ENCODE data around the gene PPP1R9B.

The PPP1R9B gene

DNA sequence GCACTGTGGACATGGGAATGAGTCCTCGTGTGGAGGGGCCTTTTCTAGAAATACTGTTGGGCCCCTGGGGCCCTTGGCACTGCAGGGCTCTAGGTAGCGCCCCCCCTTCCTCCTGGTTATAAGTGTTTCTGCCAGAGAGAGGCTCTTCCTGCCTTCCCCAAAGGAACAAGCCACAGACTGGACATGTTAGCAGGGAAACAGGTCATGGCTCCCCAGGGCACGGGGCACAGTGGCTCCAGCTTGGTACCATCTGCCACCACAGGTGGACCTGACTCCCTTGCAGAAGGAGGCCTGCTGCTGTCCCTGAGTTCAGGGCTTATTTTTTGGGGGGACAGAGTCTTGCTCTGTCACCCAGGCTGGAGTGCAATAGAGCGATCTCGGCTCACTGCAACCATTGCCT is 46.5 kb downstream of the PPP1R9B start:
- Mint-ChIP-seq H3K4me3 (no peak overlapping the region), H3K4me1 (ENCODE audit: low read depth) (peaks cover under 1% of the 10 kb centered on the region), H3K27ac (no peak overlapping the region), H3K27me3 (no peaks in the 10 kb centered on the region), H3K36me3 (ENCODE audit: low read depth) (peaks cover 74% of the 10 kb centered on the region), H3K9me3 (no peaks in the 10 kb centered on the region)
- intact Hi-C loops (cut with micrococcal nuclease) = no loop called here

DNA sequence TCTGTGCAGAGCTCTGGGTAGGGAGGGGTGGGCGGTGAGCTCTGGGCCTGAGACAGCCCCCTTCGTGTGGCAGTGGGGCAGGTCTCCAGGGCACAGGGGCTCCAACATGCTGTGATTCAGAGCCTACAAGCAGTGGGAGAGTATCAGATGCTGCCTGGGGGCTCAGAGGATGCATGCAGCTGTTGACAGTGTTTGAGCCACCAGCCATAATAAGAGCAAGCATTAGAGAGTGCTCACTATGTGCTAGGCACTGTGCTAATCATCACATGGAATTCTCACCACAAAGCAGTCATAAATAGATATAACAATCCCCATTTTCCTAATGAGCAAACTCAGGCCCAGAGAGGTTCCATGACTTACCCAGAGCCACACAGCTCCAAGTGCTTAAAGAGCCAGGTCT is 47.2 kb downstream of the PPP1R9B start:
- H3K36me3 Mint-ChIP-seq (ENCODE audit: low read depth) = peaks cover 74% of the 10 kb centered on the region
- H3K4me3 Mint-ChIP-seq = no peak overlapping the region
- no peaks in the 10 kb centered on the region for H3K27me3 Mint-ChIP-seq
- H3K9me3 Mint-ChIP-seq = no peaks in the 10 kb centered on the region
- H3K27ac Mint-ChIP-seq = no peak overlapping the region
- peaks cover 5% of the 10 kb centered on the region for H3K4me1 Mint-ChIP-seq (ENCODE audit: low read depth)
- intact Hi-C loops (cut with micrococcal nuclease) = no loop called here

DNA sequence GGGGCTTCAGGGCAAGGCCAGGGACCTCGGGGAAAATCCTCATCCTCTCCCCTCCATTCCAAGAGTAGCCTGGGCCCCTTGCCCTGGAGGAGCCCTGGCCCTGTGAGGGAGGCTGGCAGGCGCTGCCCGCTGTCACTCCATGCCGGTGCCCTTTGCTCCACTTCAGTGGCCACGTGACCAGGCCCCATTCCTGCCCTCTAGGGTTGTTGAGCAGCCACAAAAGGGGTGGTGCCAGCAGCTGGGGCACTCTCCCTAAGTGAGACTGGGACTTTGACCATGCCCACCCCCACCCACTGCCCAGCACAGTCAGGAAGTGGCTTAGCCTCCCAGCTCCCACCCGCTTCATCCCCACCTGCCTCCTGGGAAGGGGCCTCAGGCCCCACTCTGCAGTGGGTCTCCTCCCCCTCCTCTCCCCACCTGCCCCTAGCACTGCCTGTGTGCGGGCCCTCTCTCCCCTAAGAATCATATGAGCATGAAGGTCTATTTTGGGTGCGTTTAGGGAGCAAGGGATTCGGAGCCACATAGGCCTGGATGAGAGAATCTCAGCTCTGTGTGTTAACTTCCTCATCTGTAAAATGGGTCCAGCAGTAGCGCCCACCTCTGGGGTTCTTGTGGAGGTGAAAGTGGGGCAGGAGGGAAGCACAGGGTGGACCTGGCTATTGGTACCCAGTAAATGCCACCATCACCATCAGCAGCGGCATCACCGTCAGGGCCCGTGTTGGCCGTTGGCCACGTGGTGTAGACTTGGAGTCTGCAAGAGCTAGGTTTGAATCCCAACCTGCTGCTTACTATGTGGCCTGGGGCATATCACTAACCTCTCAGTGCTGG is 48.1 kb downstream of the PPP1R9B start:
- Mint-ChIP-seq H3K36me3 (ENCODE audit: low read depth) (peaks cover 70% of the 10 kb centered on the region), H3K27me3 (no peaks in the 10 kb centered on the region), H3K27ac (no peak overlapping the region), H3K9me3 (no peaks in the 10 kb centered on the region), H3K4me3 (no peak overlapping the region), H3K4me1 (ENCODE audit: low read depth) (peaks cover 10% of the 10 kb centered on the region)
- intact Hi-C loops (cut with micrococcal nuclease) = no loop called here

DNA sequence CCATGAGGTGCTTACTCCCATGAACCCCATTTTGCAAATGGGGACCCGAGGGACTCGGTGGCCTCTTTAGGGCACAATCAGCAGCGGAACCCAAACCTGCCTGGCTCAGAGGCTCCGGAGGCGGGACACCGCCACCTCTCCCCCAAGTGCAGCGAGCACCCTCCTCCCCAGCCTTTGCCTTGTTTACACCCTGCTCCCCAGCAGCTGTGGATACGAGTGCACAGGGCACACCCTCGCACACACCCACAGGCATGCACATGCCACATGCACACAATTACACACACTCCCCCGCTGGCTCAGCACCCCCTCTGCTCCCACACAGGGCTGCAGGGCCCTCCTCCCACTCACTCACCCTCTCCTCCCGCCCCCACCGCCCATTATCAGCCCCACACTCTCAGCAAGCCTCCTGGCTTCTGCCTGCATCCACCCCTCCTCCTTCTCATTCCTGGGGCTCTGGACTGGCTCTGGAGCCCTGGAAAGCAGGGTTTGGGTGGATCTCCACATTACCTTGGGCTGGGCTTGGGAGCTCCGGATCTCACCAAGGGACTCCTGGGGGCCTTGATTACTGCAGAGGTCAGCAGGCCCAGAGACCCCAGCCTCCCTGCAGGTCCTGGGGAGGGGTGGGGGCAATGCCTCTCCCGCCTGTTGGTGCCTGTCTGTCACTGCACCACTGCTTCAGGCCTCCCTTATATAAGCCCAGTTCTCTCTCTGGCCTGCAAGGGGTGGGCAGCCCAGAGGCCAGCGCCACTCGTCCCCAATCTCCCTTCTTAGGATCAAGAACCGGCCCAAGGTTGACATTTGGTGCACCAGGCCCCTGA is 48.9 kb downstream of the PPP1R9B start:
- H3K9me3 Mint-ChIP-seq = no peaks in the 10 kb centered on the region
- peaks cover 18% of the 10 kb centered on the region for H3K4me1 Mint-ChIP-seq (ENCODE audit: low read depth)
- intact Hi-C loops (cut with micrococcal nuclease) = no loop called here
- H3K27me3 Mint-ChIP-seq = no peaks in the 10 kb centered on the region
- no peak overlapping the region for H3K4me3 Mint-ChIP-seq
- no peak overlapping the region for H3K27ac Mint-ChIP-seq
- H3K36me3 Mint-ChIP-seq (ENCODE audit: low read depth) = peaks cover 62% of the 10 kb centered on the region

DNA sequence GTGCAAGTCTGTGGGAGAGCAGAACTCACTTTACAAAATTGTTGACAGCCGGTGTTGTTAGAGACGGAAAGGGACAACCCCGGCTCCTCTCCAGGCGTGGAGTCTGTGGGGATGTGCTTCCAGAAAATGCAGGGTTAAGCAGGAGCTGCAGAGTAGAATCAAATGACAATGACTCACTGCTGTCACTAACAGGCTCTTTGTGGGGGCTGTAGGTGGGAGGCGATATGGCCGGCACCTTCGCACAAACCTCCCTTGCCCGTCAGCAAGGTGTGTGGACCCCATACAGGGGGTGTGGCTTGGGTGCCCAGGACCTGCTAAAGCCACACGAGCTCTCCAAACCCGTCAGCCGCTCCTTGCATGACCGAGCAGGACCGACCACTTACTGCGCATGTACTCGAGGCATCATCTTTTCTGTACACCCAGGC is 49.5 kb downstream of the PPP1R9B start:
- H3K4me3 Mint-ChIP-seq = no peak overlapping the region
- H3K27me3 Mint-ChIP-seq = no peaks in the 10 kb centered on the region
- peaks cover 57% of the 10 kb centered on the region for H3K36me3 Mint-ChIP-seq (ENCODE audit: low read depth)
- intact Hi-C loops (cut with micrococcal nuclease) = no loop called here
- H3K27ac Mint-ChIP-seq = no peak overlapping the region
- peaks cover 24% of the 10 kb centered on the region for H3K4me1 Mint-ChIP-seq (ENCODE audit: low read depth)
- H3K9me3 Mint-ChIP-seq = no peaks in the 10 kb centered on the region

DNA sequence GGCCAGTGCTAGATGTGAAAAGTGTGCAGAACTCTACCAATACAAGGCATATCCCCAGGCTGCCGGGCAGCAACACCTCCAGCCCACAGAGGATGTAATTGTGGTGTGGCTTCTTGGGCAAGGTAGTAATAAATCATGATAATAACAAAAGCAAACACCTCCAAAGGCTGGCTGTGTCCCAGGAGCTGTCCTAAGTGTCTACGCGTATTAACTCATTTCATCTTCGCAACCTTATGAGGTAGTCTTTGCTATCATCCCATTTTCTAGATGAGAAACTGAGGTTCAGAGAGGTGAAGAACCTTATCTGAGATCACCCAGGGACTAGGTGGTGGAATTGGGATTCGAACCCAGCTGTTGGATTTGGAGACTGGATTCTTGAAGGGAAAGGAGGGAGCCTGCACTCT is 50.0 kb downstream of the PPP1R9B start:
- intact Hi-C loops (cut with micrococcal nuclease) = no loop called here
- Mint-ChIP-seq H3K27ac (no peak overlapping the region), H3K4me1 (ENCODE audit: low read depth) (peaks cover 29% of the 10 kb centered on the region), H3K4me3 (no peak overlapping the region), H3K36me3 (ENCODE audit: low read depth) (peaks cover 57% of the 10 kb centered on the region), H3K9me3 (no peaks in the 10 kb centered on the region), H3K27me3 (no peaks in the 10 kb centered on the region)

DNA sequence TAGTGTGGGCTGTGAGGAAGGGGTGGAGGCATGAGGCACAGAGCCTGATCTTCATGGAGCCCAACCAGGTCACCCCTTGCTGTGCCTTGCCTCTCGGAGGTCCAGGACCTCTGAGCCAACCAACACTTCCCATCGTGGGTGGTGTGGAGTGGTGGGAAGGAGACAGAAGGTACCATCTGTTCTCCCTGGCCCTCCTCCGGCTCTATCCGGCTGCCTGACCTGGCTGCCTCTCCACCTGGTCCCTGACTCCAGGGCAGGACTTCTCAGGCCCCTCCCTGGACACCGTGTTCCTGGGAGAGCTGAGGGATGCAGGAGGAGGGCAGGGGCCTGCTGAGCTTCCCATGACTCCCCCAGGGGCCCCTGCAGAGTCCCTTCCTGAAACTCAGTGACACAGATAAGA is 51.5 kb downstream of the PPP1R9B start:
- intact Hi-C loops (cut with micrococcal nuclease) = loop anchor here (10.0 kb wide), 2 partner anchors 56 to 196 kb away; partner anchors contain the start of gene PPP1R9B
- Mint-ChIP-seq H3K27ac (no peak overlapping the region), H3K9me3 (no peaks in the 10 kb centered on the region), H3K36me3 (ENCODE audit: low read depth) (peaks cover 56% of the 10 kb centered on the region), H3K4me3 (no peak overlapping the region), H3K27me3 (no peaks in the 10 kb centered on the region), H3K4me1 (ENCODE audit: low read depth) (peaks cover 43% of the 10 kb centered on the region)

DNA sequence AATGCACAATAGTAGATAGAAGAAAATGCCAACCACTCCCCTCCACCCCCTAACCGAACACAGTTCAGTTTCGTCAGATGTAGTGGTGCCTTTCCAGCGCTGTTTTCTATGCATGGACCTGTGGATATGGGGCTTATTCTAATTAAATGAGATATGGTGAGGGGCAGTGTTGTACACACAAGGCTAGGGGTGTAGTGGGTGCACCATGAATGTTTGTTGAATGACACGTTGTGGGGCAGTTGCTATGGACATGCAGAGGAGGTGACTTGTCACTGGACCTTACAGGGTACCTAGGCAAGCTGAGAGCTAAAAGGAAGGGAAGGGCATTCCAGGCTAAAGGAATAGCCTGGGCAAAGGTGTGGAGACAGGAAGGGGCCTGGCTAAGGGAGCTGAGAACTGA is 51.9 kb downstream of the PPP1R9B start:
- H3K36me3 Mint-ChIP-seq (ENCODE audit: low read depth) = peaks cover 56% of the 10 kb centered on the region
- H3K27me3 Mint-ChIP-seq = no peaks in the 10 kb centered on the region
- intact Hi-C loops (cut with micrococcal nuclease) = loop anchor here (10.0 kb wide), 2 partner anchors 56 to 196 kb away; partner anchors contain the start of gene PPP1R9B
- H3K4me1 Mint-ChIP-seq (ENCODE audit: low read depth) = peaks cover 43% of the 10 kb centered on the region
- H3K9me3 Mint-ChIP-seq = no peaks in the 10 kb centered on the region
- H3K4me3 Mint-ChIP-seq = no peak overlapping the region
- no peak overlapping the region for H3K27ac Mint-ChIP-seq

DNA sequence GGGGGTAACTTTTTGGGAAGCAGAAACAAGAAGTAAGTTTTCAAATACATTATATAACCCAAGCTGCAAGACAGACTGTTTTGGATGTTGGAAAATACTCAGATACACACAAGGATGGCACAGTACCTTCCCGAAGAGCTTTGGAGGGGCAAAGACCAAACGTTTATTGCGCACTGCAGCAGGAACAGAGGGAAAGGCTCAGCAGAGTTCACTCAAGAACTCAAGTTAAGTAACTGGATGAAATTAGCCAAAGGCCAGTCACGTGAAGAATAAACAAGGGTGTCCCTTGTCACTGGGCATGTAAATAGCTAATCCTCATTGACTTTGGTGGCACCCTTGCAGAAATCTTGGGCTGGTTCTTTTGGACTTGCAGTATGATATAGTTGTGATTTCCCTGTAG is 52.6 kb downstream of the PPP1R9B start:
- Mint-ChIP-seq H3K27me3 (peaks cover 5% of the 10 kb centered on the region), H3K36me3 (ENCODE audit: low read depth) (peaks cover 56% of the 10 kb centered on the region), H3K4me1 (ENCODE audit: low read depth) (peaks cover 43% of the 10 kb centered on the region), H3K4me3 (no peak overlapping the region), H3K9me3 (no peaks in the 10 kb centered on the region), H3K27ac (no peak overlapping the region)
- intact Hi-C loops (cut with micrococcal nuclease) = loop anchor here (10.0 kb wide), 2 partner anchors 57 to 197 kb away; partner anchors contain the start of gene PPP1R9B

DNA sequence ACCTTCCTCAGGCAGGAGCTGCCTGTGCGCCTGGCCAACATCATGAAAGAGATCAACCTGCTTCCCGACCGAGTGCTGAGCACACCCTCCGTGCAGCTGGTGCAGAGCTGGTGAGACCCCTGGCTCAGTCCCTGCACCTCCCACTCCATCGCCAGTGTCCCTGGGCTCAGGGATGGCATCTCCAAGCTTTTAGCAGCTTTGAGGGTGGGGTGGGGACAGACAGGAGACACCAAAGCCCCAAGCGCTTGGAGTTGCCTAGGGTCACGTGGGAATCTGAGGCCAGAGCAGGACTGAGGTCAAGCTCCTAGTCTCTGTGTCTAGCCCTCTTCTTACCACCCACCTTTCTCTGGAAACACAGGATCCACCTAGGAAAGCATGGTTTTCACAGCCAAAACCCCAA is 53.0 kb downstream of the PPP1R9B start:
- H3K9me3 Mint-ChIP-seq = no peaks in the 10 kb centered on the region
- H3K4me1 Mint-ChIP-seq (ENCODE audit: low read depth) = peaks cover 43% of the 10 kb centered on the region
- peaks cover 56% of the 10 kb centered on the region for H3K36me3 Mint-ChIP-seq (ENCODE audit: low read depth)
- H3K27ac Mint-ChIP-seq = peak overlapping the region; percentile 12
- peaks cover 5% of the 10 kb centered on the region for H3K27me3 Mint-ChIP-seq
- intact Hi-C loops (cut with micrococcal nuclease) = loop anchor here (10.0 kb wide), 2 partner anchors 57 to 197 kb away; partner anchors contain the start of gene PPP1R9B
- no peak overlapping the region for H3K4me3 Mint-ChIP-seq

DNA sequence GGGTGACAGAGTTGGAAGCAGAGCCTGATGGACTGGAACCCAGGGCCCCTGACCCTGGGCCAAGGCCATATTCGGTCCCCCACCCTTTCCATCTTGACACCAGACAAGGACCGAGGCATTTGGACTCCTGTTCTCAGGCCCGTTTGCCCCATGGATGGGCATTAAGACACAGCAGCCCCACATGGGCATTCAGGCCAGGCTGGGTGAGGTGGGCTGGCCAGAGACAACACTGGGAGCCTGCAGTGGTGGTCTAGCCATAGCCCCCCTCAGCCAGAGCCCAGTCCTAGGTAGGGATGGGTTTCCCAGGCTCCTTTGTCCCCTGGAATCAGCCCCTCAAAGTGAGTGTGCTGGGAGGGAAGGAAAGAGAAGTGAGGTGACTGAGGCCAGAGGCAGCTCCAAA is 53.7 kb downstream of the PPP1R9B start:
- H3K4me1 Mint-ChIP-seq (ENCODE audit: low read depth) = peaks cover 43% of the 10 kb centered on the region
- no peak overlapping the region for H3K4me3 Mint-ChIP-seq
- intact Hi-C loops (cut with micrococcal nuclease) = loop anchor here (10.0 kb wide), 2 partner anchors 58 to 198 kb away; partner anchors contain the start of gene PPP1R9B
- no peaks in the 10 kb centered on the region for H3K9me3 Mint-ChIP-seq
- peaks cover 5% of the 10 kb centered on the region for H3K27me3 Mint-ChIP-seq
- peak overlapping the region; percentile 12 for H3K27ac Mint-ChIP-seq
- H3K36me3 Mint-ChIP-seq (ENCODE audit: low read depth) = peaks cover 53% of the 10 kb centered on the region

DNA sequence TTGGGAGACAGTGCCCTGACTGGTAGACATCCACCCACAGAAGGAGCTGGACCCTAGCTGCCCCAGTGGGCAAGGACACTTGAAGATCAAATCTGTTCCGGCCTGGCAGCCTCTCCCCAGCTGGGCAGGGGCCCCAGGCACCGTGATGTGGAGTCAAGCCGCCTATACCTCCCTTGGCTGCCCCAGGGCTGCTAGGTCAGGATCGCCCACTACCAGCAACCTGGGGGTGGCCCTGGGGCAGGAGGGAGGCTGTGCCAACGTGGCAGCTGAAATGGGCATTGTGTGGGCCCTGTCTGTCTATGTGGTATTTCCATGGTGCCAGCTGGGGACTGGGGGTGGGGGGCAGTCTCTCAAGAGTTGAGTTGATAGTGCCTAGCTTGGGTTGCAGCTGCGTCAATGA is 54.4 kb downstream of the PPP1R9B start:
- intact Hi-C loops (cut with micrococcal nuclease) = loop anchor here (10.0 kb wide), 2 partner anchors 59 to 199 kb away; partner anchors contain the start of gene PPP1R9B
- H3K27ac Mint-ChIP-seq = peak overlapping the region; percentile 93
- H3K9me3 Mint-ChIP-seq = no peaks in the 10 kb centered on the region
- H3K36me3 Mint-ChIP-seq (ENCODE audit: low read depth) = peaks cover 46% of the 10 kb centered on the region
- peak overlapping the region; percentile 93 for H3K4me3 Mint-ChIP-seq
- peaks cover 43% of the 10 kb centered on the region for H3K4me1 Mint-ChIP-seq (ENCODE audit: low read depth)
- H3K27me3 Mint-ChIP-seq = peaks cover 6% of the 10 kb centered on the region

DNA sequence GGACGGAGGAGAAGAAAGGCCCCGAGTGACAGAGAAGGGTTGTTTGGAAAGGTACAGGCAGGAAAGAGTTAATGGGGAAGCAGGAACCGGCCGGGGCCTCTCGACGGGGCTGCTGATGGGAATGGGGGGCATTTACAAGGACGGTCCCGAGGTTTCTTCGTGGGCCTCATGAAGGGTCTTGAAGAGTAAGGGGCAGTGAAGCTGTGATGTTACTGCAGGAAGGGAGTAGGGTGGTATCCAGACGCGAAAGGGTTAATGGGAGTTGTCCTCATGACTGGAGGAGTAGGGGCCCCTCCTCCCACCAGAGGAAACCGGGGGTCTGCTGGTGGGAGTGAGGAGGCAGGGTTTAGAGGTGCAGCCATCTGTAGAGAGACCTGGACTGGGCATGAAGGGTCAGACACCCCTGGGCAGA is 54.8 kb downstream of the PPP1R9B start:
- Mint-ChIP-seq H3K27me3 (peaks cover 10% of the 10 kb centered on the region), H3K4me1 (ENCODE audit: low read depth) (peaks cover 43% of the 10 kb centered on the region), H3K27ac (peak overlapping the region; percentile 93), H3K9me3 (no peaks in the 10 kb centered on the region), H3K4me3 (peak overlapping the region; percentile 93), H3K36me3 (ENCODE audit: low read depth) (peaks cover 41% of the 10 kb centered on the region)
- intact Hi-C loops (cut with micrococcal nuclease) = loop anchor here (10.0 kb wide), 2 partner anchors 59 to 199 kb away; partner anchors contain the start of gene PPP1R9B

Data from dendritic cell treated with granulocyte-macrophage colony-stimulating factor and Interleukin-4, amounts not matched to agents 40 ng/mL and 50 ng/mL, for 4 days (primary cell).